Measurements from ENCODE around the gene GOLGA6B. TPM values are rescaled to one million over a fixed set of nuclear protein-coding genes. Genes with fewer than 3 reads are reported as not detected.

Gene GOLGA6B
- total and polyA plus RNA-seq, 2 of the 13 experiments (the other 11 are each of a cell fraction or from before 2014, with no cell fraction given): 0.04 TPM; not detected in 1

DNA sequence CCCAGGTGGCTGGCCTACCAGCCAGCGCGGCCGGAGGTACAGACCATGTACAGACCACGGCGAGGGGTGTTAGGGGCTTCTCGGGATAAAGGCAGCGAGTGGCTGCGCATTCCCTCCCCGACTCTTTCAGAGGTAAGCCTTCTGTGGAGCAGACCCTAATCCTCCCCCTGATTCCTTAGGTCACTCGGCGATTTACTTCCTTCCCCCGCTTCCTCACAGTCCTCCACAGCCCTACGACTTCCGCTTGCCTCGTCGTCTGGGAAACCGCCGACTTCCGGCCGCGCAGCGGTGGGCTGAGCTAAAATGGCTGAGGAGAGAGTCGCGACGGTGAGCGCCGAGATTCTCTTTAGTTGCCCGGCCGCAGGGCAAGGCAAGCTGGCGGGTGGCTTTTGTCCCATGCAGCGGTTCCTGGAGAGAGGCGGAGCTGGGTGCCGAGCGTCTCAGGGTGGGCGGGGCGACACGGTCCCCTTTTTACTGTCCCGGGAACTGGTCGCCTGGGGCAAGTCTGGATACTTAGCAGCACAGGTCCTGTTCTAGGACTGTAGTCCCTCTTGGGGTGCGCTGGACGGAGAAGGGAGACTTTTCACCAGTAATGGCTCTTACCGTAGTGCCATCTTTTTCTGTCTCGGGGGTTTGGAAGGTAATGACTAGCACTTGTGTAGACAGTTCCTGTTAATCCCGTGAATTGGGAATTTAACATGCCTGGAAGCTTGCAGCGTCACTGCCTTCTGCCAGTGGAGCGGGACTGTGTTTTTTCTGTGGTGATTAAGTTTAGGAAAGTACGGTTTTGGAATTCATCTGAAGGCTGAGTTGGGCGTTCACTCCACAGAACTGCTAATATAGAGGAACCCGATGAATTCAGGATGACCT lies 31.7 kb downstream of the GOLGA6B start, which contains the start of the genes BBS4 and HIGD2B (continued):
- TF ChIP-seq ZNF280D (CRISPR knock-in tag; IDR thresholded peaks at IDR 0.05) (no peak), KDM6A (CRISPR knock-in tag; IDR thresholded peaks at IDR 0.05; ENCODE audit: low read depth) (no peak), ZNF251 (CRISPR knock-in tag; IDR thresholded peaks at IDR 0.05) (no peak), CBX2 (IDR thresholded peaks at IDR 0.05; ENCODE audit: low read depth, low read length) (no peak), CBX2 (CRISPR knock-in tag; IDR thresholded peaks at IDR 0.05; ENCODE audit: low read depth) (no peak), SATB2 (CRISPR knock-in tag; IDR thresholded peaks at IDR 0.05) (no peak), SIN3A (IDR thresholded peaks at IDR 0.05; ENCODE audit: borderline replicate concordance, low read depth, low read length) (peak; percentile 83; the same call in 1 of the 2 replicates), JUND (CRISPR knock-in tag; IDR thresholded peaks at IDR 0.05) (0 out of 2 replicates have a peak, but pooled peaks have one; percentile 14), SSRP1 (CRISPR knock-in tag; IDR thresholded peaks at IDR 0.05) (no peak), ZNF709 (CRISPR knock-in tag; IDR thresholded peaks at IDR 0.05) (no peak; the same call in 1 of the 2 replicates), MED13 (CRISPR knock-in tag; IDR thresholded peaks at IDR 0.05) (no peak), ZNF749 (CRISPR knock-in tag; IDR thresholded peaks at IDR 0.05; ENCODE audit: borderline replicate concordance) (no peak), ZFYVE20 (CRISPR knock-in tag; IDR thresholded peaks at IDR 0.05; ENCODE audit: borderline replicate concordance, low read depth) (no peak), ZNF788 (CRISPR knock-in tag; IDR thresholded peaks at IDR 0.05; ENCODE audit: borderline replicate concordance) (0 out of 2 replicates have a peak, but pooled peaks have one; percentile 27), ZNF674 (CRISPR knock-in tag; IDR thresholded peaks at IDR 0.05; ENCODE audit: low read depth) (no peak), ZNF816 (CRISPR knock-in tag; IDR thresholded peaks at IDR 0.05; ENCODE audit: borderline replicate concordance) (peak; percentile 79; the same call in 1 of the 2 replicates), ZNF687 (CRISPR knock-in tag; IDR thresholded peaks at IDR 0.05) (peak; percentile 85), ZNF720 (CRISPR knock-in tag; IDR thresholded peaks at IDR 0.05) (no peak), NR2F2 (IDR thresholded peaks at IDR 0.05; ENCODE audit: borderline replicate concordance, low read depth) (peak; percentile 6; the same call in 1 of the 2 replicates), ZNF501 (CRISPR knock-in tag; IDR thresholded peaks at IDR 0.05) (peak; percentile 88), ZNF20 (CRISPR knock-in tag; IDR thresholded peaks at IDR 0.05) (no peak)

All from HepG2 (cell line).